Endothelial cell of umbilical vein (primary cell): Measurements from ENCODE around the gene ELK3. TPM values are rescaled to one million over a fixed set of nuclear protein-coding genes. Genes with fewer than 3 reads are reported as not detected.

ENCODE experiments used
- BruUV-seq: library from RNA; stranded (reverse); fragments of 400-500 nt; replicated peaks from 2 replicates; lab custom pipeline; 2021; lab: Mats Ljungman, UMichigan
- CTCF ChIA-PET: fragments of 300-600, 350-600 bp; sonication (Branson Sonifier 250); formaldehyde crosslinking; loops from one replicate; lab custom pipeline; 2021; ENCODE audit warnings: antibody characterized with exemption, inconsistent platforms; lab: Charles Lee
- POLR2A ChIA-PET: fragments of 300-600, 350-600 bp; sonication (Branson Sonifier 250); formaldehyde crosslinking; loops from one replicate; lab custom pipeline; 2021; ENCODE audit warnings: antibody characterized with exemption, inconsistent platforms; lab: Charles Lee
- DNase-seq: peaks from one replicate; pipeline ENCODE4 v3.0.0-alpha.2; 2011; ENCODE audit warnings: low read depth, low spot score
- FAIRE-seq: peaks from 2 replicates; lab custom pipeline; 2011; peaks lifted over from hg19 to GRCh38; lab: Jason Lieb, UNC
- H2AFZ ChIP-seq: 2 replicates; pipeline ENCODE4 v1.6.0; 2012; ENCODE audit warnings: low read depth, low read length, control low read depth, inconsistent platforms
- H3K27ac ChIP-seq: 2 replicates; pipeline ENCODE4 v1.5.1; 2011; ENCODE audit warnings: low read depth, mild to moderate bottlenecking, control low read depth, low read length, moderate library complexity; ENCODE audit not compliant: insufficient read depth
- H3K27me3 ChIP-seq, 2 experiments: 2 replicates each; pipeline versions ENCODE4 v1.6.0 to v1.6.1; 2011; ENCODE audit warnings: low read length in 2 of 2, mixed read lengths in 1 of 2; ENCODE audit not compliant: control insufficient read depth in 2 of 2, insufficient read depth in 2 of 2
- H3K36me3 ChIP-seq, 2 experiments: 2 replicates in 1 of 2; 3 replicates in 1 of 2; pipeline ENCODE4 v1.5.1; 2011; ENCODE audit warnings: low read length in 2 of 2, mild to moderate bottlenecking in 1 of 2, moderate library complexity in 1 of 2; ENCODE audit not compliant: control insufficient read depth in 2 of 2, insufficient read depth in 2 of 2; ENCODE audit errors: extremely low read depth in 1 of 2
- H3K4me1 ChIP-seq: 3 replicates; pipeline ENCODE4 v1.5.1; 2011; ENCODE audit warnings: mild to moderate bottlenecking, low read length; ENCODE audit not compliant: control insufficient read depth, insufficient read depth; ENCODE audit errors: extremely low read depth
- H3K4me2 ChIP-seq: 2 replicates; pipeline ENCODE4 v1.6.1; 2011; ENCODE audit warnings: low read length, control low read depth, mixed read lengths; ENCODE audit not compliant: insufficient read depth
- H3K4me3 ChIP-seq, 3 experiments: fragments of 200-600 bp in 1 of 3; sonication (generic), shearing (Covaris generic) in 1 of 3; replicated peaks in 1 of 3; 2 replicates each; pipeline ENCODE4 v1.5.1; 2011 to 2016; ENCODE audit warnings: control low read depth in 3 of 3, low read length in 3 of 3, mild to moderate bottlenecking in 2 of 3, inconsistent platforms in 1 of 3, low read depth in 1 of 3, moderate library complexity in 1 of 3; ENCODE audit not compliant: insufficient read depth in 1 of 3
- H3K79me2 ChIP-seq: 2 replicates; pipeline ENCODE4 v1.6.0; 2012; ENCODE audit warnings: low read length, inconsistent platforms; ENCODE audit not compliant: control insufficient read depth, insufficient read depth
- H3K9ac ChIP-seq: replicated peaks from 2 replicates; pipeline ENCODE3; 2011; ENCODE audit warnings: low read length, control low read depth; ENCODE audit not compliant: insufficient read depth; ENCODE audit errors: extremely low read depth
- H3K9me1 ChIP-seq: replicated peaks from 3 replicates; pipeline ENCODE4 v1.6.0; 2011; ENCODE audit warnings: mild to moderate bottlenecking, low read length; ENCODE audit not compliant: control insufficient read depth, insufficient read depth; ENCODE audit errors: extremely low read depth
- H3K9me3 ChIP-seq: replicated peaks from 2 replicates; pipeline ENCODE4 v1.5.1; 2012; ENCODE audit warnings: low read length, inconsistent platforms; ENCODE audit not compliant: control insufficient read depth, insufficient read depth
- H4K20me1 ChIP-seq: replicated peaks from 2 replicates; pipeline ENCODE3; 2011; ENCODE audit warnings: mild to moderate bottlenecking, low read length; ENCODE audit not compliant: control insufficient read depth, insufficient read depth; ENCODE audit errors: extremely low read depth
- CTCF ChIP-seq, 2 donors: IDR thresholded peaks; 1 replicate in 1 of 2; 2 replicates in 1 of 2; pipeline ENCODE4 v1.5.1; 2011; ENCODE audit warnings: low read length in 2 of 2, mild to moderate bottlenecking in 2 of 2, moderate library complexity in 2 of 2, control low read depth in 1 of 2, inconsistent platforms in 1 of 2, low read depth in 1 of 2; ENCODE audit not compliant: insufficient read depth in 1 of 2; ENCODE audit errors: extremely low read depth in 1 of 2
- EZH2 ChIP-seq: IDR thresholded peaks from 2 replicates; pipeline ENCODE4 v1.6.1; 2012; ENCODE audit warnings: borderline replicate concordance, low read depth, mild to moderate bottlenecking, moderate library complexity, low read length, inconsistent platforms; ENCODE audit not compliant: severe bottlenecking
- FOS ChIP-seq: IDR thresholded peaks from 2 replicates; pipeline ENCODE4 v1.6.1; 2011; ENCODE audit warnings: mild to moderate bottlenecking, low read length, moderate library complexity, borderline replicate concordance; ENCODE audit not compliant: insufficient read depth
- GATA2 ChIP-seq: IDR thresholded peaks from 2 replicates; pipeline ENCODE4 v1.7.0; 2011; ENCODE audit warnings: low read depth, mild to moderate bottlenecking, moderate library complexity, mixed read lengths, low read length; ENCODE audit not compliant: insufficient read length, insufficient read depth
- JUN ChIP-seq: IDR thresholded peaks from 2 replicates; pipeline ENCODE4 v1.6.1; 2011; ENCODE audit warnings: borderline replicate concordance, low read depth; ENCODE audit not compliant: insufficient read length, insufficient read depth
- MAX ChIP-seq: IDR thresholded peaks from 2 replicates; pipeline ENCODE4 v1.6.1; 2011; ENCODE audit not compliant: insufficient read depth, insufficient read length
- MYC ChIP-seq: IDR thresholded peaks from one replicate; pipeline ENCODE4 v1.6.1; 2011; ENCODE audit warnings: mild to moderate bottlenecking, low read depth, low read length
- POLR2A ChIP-seq: IDR thresholded peaks from 2 replicates; pipeline ENCODE4 v1.6.1; 2012; ENCODE audit warnings: low read depth, mild to moderate bottlenecking, control low read depth, low read length
- POLR2AphosphoS5 ChIP-seq: IDR thresholded peaks from 2 replicates; pipeline ENCODE4 v1.6.1; 2012; ENCODE audit warnings: low read depth, mild to moderate bottlenecking, control low read depth, low read length, moderate library complexity; ENCODE audit not compliant: insufficient read depth
- dilution Hi-C: fragments of 300-500 bp; cut with MboI; formaldehyde crosslinking; loops from one replicate; pipeline ENCODE4 v1.15.0; 2019; ENCODE audit warnings: low sequenced_read_pairs; ENCODE audit not compliant: extremely low pct_ligation_motif_present
- intact Hi-C: fragments of 100-400 bp; cut with micrococcal nuclease; formaldehyde crosslinking; loops from one replicate; pipeline ENCODE4 v1.10.0; 2022
- polyA plus RNA-seq, 4 experiments: library from polyadenylated mRNA; depleted of rRNA in 3 of 4; stranded (reverse) in 3 of 4; unstranded in 1 of 4; fragments of >200 nt; gene quantifications; 2 replicates each; pipeline versions ENCODE4 v1.2.1 to v1.2.3, GENCODE V29; 2011 to 2012; ENCODE audit warnings: missing spikeins in 1 of 4
- total RNA-seq: library from RNA; stranded (reverse); gene quantifications from 2 replicates; pipeline ENCODE4 v1.2.3, GENCODE V29; 2021

Gene ELK3
- total and polyA plus RNA-seq, 2 donors (not counting 3 experiments of a cell fraction or from before 2014, with no cell fraction given) = 64.8 to 132 TPM

GRCh38 chr12:96164951-96165811, 29.0 kb upstream of the ELK3 start:
- Histone ChIP-seq H3K27ac (peak overlapping the region; percentile 81), H3K9me3 (no peaks in the 10 kb centered on the region), H3K4me2 (peak overlapping the region; percentile 6), H3K79me2 (no peaks in the 10 kb centered on the region), H3K9ac (peak overlapping the region; percentile 64), H4K20me1 (no peaks in the 10 kb centered on the region), H3K27me3 (no peaks in the 10 kb centered on the region), H3K4me1 (peaks cover 45% of the 10 kb centered on the region), H3K36me3 (no peaks in the 10 kb centered on the region), H3K4me3 (no peak overlapping the region), H2AFZ (peak overlapping the region; percentile 45), H3K9me1 (no peaks in the 10 kb centered on the region)
- DNase-seq (peak; percentile 98), FAIRE-seq (peak; percentile 91)
- TSS peak; percentile 72 for BruUV-seq
- intact Hi-C loops = loop anchor here (1.0 to 2.0 kb wide), 6 partner anchors 21 to 103 kb away; no protein-coding TSS in a partner anchor
- ChIA-PET CTCF (interaction anchor here (0.8 to 2.6 kb wide), 7 partner anchors 9 to 44 kb away, joined by 3 to 10 read pairs (median 5); no protein-coding TSS in a partner anchor), POLR2A (interaction anchor here (0.8 to 0.9 kb wide), 2 partner anchors 35 to 45 kb away, joined by 3 to 5 read pairs; no protein-coding TSS in a partner anchor)
- TF ChIP-seq GATA2 = peak; percentile 66
- no peak for TF ChIP-seq CTCF (IDR thresholded peaks at IDR 0.05; ENCODE audit: extremely low read depth in 1 of 2, insufficient read depth in 1 of 2, low read depth in 1 of 2, low read length in 2 of 2)
- no peak for TF ChIP-seq MYC
- no peak for TF ChIP-seq EZH2
- no peak for TF ChIP-seq MAX
- peak; percentile 50 for TF ChIP-seq POLR2A
- no peak for TF ChIP-seq FOS
- TF ChIP-seq JUN = peak; percentile 55
- TF ChIP-seq POLR2AphosphoS5 = peak; percentile 59
- dilution Hi-C loops = no loop called here
